ENCODE measurements around the gene ST6GALNAC2.

The ST6GALNAC2 gene

DNA sequence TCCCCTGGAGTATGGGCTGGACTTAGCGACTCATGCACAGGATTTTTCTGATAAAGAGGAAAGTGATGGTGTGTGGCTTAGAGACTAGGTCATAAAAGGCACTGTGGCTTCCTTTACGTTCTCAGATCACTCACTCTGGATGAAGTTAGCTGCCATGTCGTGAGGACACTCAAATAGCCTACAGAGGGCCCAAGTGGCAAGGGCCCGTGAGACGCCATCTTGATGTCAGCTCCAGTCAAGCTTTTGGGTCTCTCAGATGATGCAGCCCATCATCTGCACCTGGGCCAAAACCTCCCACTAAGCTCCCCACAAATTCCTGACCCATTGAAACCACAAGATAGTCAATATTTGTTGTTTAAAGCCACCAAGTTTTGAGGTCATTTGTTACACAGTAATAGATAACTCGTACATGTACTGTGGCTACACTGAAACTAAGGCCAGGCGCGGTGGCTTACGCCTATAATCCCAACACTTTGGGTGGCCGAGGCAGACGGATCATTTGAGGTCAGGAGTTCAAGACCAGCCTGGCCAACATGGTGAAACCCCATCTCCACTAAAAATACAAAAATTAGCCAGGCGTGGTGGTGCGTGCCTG, 14.7 kb downstream of the ST6GALNAC2 start:
- TF ChIP-seq, protein P1, sequence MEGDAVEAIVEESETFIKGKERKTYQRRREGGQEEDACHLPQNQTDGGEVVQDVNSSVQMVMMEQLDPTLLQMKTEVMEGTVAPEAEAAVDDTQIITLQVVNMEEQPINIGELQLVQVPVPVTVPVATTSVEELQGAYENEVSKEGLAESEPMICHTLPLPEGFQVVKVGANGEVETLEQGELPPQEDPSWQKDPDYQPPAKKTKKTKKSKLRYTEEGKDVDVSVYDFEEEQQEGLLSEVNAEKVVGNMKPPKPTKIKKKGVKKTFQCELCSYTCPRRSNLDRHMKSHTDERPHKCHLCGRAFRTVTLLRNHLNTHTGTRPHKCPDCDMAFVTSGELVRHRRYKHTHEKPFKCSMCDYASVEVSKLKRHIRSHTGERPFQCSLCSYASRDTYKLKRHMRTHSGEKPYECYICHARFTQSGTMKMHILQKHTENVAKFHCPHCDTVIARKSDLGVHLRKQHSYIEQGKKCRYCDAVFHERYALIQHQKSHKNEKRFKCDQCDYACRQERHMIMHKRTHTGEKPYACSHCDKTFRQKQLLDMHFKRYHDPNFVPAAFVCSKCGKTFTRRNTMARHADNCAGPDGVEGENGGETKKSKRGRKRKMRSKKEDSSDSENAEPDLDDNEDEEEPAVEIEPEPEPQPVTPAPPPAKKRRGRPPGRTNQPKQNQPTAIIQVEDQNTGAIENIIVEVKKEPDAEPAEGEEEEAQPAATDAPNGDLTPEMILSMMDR (IDR thresholded peaks at IDR 0.05) = no peak
- H3K9ac ChIP-seq = no peak overlapping the region
- no peaks in the 10 kb centered on the region for H3K27me3 ChIP-seq (ENCODE audit: control insufficient read depth, insufficient read depth, low read length)
- no peaks in the 10 kb centered on the region for H3K36me3 ChIP-seq (ENCODE audit: control insufficient read depth, insufficient read depth, low read length)
- no peak overlapping the region for H3K4me3 ChIP-seq (ENCODE audit: low read depth, low read length)
- no peak overlapping the region for H3K4me2 ChIP-seq (ENCODE audit: low read length)
- no peaks in the 10 kb centered on the region for H3K9me3 ChIP-seq (ENCODE audit: control insufficient read depth, low read length)
- H3K79me2 ChIP-seq = no peaks in the 10 kb centered on the region
- peaks cover 5% of the 10 kb centered on the region for H3K4me1 ChIP-seq
- no peak overlapping the region for H3K27ac ChIP-seq
- H2AFZ ChIP-seq = no peak overlapping the region

- Histone ChIP-seq H3K4me1 (peaks cover 5% of the 10 kb centered on the region), H3K79me2 (no peaks in the 10 kb centered on the region), H3K27ac (no peak overlapping the region), H2AFZ (no peak overlapping the region), H3K27me3 (ENCODE audit: control insufficient read depth, insufficient read depth, low read length) (no peaks in the 10 kb centered on the region), H3K4me3 (ENCODE audit: low read depth, low read length) (no peak overlapping the region), H3K4me2 (ENCODE audit: low read length) (no peak overlapping the region), H3K9me3 (ENCODE audit: control insufficient read depth, low read length) (no peaks in the 10 kb centered on the region), H3K9ac (no peak overlapping the region), H3K36me3 (ENCODE audit: control insufficient read depth, insufficient read depth, low read length) (no peaks in the 10 kb centered on the region)
- TF ChIP-seq, protein P1 (IDR thresholded peaks at IDR 0.05) = no peak
Measured at GRCh38 chr17:76570457-76570856, 15.2 kb downstream of the ST6GALNAC2 start.

DNA sequence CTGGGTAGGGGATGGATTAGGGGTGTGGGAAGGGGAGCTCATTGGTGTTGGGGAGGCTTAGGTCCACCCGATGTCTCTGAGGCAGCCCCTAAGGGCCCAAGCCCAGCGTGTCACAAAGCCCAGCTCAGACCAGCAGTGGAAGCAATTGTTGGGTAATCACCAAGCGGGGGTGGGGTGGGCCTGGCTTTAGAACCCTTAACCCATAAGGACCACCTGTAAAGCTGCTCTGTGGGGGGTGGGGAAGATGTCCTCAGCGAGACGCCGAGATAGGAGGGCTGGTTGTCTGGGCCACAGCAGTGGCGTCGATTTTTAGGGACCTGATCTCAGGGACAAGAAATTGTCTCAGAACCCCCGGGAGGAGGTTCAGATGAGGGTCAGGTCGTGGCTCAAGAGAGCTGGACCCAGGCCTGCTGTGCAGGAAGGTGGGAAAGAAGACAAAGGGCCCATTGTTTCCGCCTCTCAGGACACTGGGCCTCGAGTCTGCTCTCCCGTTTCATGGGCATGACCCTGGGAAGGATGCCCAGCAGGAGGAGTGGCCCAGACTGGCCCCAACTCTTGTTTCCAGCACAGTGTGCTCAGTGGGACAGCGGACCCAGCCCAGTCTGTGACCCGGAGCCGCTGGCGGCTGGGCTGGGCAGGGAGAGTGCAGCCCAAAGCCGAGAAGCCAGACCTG, 15.9 kb downstream of the ST6GALNAC2 start:
- H3K36me3 ChIP-seq (ENCODE audit: control insufficient read depth, insufficient read depth, low read length) = no peaks in the 10 kb centered on the region
- no peak overlapping the region for H3K27ac ChIP-seq
- H3K4me1 ChIP-seq = peaks cover 5% of the 10 kb centered on the region
- H3K9ac ChIP-seq = no peak overlapping the region
- H3K4me3 ChIP-seq (ENCODE audit: low read depth, low read length) = no peak overlapping the region
- H3K9me3 ChIP-seq (ENCODE audit: control insufficient read depth, low read length) = no peaks in the 10 kb centered on the region
- H3K79me2 ChIP-seq = no peaks in the 10 kb centered on the region
- H3K27me3 ChIP-seq (ENCODE audit: control insufficient read depth, insufficient read depth, low read length) = no peaks in the 10 kb centered on the region
- TF ChIP-seq, protein P1 (IDR thresholded peaks at IDR 0.05) = no peak
- no peak overlapping the region for H3K4me2 ChIP-seq (ENCODE audit: low read length)
- H2AFZ ChIP-seq = no peak overlapping the region

DNA sequence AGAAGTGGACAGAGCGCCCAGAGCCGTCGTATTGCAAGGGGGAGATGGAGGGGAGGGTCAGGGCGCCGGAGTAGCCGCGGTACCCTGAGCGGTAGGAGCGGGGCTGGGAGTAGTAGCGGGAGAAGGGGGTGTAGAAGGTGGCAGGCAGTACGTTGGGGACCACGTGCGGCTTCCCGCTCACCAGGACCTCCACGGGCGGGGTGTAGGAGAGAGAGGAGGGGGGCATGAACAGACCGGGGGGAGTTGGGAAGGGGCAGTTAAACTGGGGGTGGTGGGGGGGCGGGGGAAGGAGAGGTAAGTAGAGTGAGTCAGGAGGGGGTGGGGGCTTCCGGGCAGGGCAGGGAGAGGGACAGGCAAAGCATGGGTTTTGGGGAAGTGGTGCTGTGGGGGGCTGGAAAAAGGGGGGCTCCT, 16.8 kb downstream of the ST6GALNAC2 start:
- Histone ChIP-seq H3K4me3 (ENCODE audit: low read depth, low read length) (no peak overlapping the region), H3K4me2 (ENCODE audit: low read length) (no peak overlapping the region), H3K27ac (no peak overlapping the region), H3K9ac (no peak overlapping the region), H3K9me3 (ENCODE audit: control insufficient read depth, low read length) (no peaks in the 10 kb centered on the region), H2AFZ (no peak overlapping the region), H3K79me2 (no peaks in the 10 kb centered on the region), H3K36me3 (ENCODE audit: control insufficient read depth, insufficient read depth, low read length) (no peaks in the 10 kb centered on the region), H3K4me1 (peaks cover 5% of the 10 kb centered on the region), H3K27me3 (ENCODE audit: control insufficient read depth, insufficient read depth, low read length) (no peaks in the 10 kb centered on the region)
- TF ChIP-seq, protein P1 (IDR thresholded peaks at IDR 0.05) = no peak

Measured in parathyroid adenoma (tissue), 2 donors.